HG03064 (cell line): ENCODE data around the gene KCNIP3.
"Not testable (repeated sequence)": the region's sequence is repeated elsewhere in the genome, so short reads cannot be mapped to it uniquely, and the experiment has no call there.

Source experiments
- ATAC-seq: cut with Tn5 transposase; IDR thresholded peaks from one replicate; pipeline ENCODE4 v1.9.1; 2021; ENCODE audit warnings: low read depth; ENCODE audit not compliant: unreplicated experiment

KCNIP3 gene

DNA sequence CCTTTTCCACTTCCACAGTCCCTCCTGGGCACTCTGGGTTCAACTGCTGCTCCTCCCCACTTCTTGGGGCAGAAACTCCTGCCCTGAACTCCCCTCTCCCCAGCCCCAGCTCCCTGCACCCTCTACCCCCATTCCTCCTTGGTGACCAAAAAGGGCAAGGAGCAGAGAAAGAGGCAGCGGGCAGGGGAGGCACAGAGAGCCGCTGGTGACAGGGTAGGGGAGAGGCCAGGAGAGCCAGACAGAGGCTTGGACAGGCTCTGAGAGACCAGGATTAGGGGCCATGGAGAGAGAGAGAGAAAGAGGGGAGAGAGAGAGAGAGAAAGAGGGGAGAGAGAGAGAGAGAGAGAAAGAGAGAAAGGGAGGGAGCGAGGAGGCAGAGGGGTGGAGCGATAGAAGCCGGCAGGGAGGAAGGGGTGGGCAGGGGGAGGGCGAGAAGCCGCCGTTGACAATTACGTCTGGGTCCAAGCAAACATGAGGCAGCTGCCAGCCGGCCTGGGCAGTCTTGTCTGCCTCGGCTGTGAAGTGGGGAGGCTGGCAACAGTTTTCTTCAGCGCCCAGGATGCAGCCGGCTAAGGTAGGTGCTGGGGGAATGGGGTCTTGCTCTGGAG is at the start of gene KCNIP3:
Gene KCNIP3, plus strand, starts transcription at position 468 of the 608 bp plus-strand sequence. Its CDS starts 92 bp downstream, at position 560.
- ATAC-seq: no peak

DNA sequence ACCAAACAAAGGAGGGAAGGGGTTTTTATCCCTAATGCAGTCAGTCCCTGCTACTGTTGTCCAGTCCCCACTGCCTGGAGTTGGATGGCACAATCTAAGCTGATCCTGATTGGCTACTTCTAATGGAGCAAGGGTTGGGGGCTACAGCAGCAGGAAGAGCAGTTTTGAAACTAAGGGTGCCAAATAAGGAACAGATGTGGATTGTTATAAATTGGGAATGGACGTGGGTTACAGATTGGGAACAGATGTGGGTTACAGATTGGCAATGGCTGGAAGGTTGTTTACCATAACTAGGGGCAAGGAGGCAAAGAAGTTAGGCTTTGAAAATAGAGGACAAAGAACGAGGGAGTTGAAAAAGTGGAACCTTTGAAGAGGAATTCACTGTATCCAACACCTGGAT is 38.9 kb upstream of the KCNIP3 start:
- no peak for ATAC-seq

DNA sequence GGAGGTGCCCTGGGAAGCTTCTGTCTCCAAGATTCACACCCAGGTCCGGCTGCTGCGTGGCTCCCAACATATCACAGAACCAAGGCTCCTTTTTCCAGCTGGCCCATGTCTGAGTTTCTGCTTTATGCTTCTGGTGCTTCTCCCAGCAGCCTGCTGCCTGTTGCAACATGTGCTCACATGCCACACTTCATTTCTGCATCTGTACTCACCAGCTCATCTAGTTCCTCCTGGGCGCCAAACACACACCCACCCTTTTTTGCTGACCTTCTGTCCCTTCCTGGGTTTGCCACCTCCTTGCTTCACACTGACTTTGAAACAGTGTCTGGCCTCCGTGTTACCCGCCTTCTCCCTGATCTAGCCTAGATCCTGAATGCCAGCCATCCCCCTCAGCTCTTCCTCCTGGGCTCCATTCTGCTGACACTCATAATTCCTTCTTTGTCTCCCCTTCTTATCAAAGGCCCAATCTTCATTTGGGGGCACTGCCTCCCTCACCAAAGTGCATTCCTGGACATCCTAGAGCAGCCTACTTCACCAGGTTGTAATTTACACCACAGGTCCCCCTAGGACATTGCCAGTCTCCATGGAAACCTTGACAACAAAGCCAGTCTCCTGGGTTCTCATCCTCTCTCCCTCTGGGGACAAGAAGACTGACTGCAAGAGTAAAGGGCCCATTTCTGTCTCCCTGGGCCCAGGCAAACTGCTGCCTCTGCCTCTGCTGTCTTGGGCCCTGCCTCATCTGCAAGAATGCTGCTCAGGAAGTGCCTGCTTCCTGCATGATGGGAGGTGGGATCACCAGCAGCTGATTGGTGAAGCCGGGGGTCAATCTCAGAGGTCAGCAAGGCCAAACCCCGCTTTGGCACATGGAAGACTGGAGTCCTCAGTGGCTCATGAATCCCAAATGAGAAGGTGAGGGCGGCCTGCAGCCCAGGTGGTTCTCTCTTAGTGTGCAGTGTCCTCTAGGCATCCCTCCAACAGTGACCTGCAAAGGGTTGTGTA is 36.8 kb upstream of the KCNIP3 start:
- no peak for ATAC-seq

DNA sequence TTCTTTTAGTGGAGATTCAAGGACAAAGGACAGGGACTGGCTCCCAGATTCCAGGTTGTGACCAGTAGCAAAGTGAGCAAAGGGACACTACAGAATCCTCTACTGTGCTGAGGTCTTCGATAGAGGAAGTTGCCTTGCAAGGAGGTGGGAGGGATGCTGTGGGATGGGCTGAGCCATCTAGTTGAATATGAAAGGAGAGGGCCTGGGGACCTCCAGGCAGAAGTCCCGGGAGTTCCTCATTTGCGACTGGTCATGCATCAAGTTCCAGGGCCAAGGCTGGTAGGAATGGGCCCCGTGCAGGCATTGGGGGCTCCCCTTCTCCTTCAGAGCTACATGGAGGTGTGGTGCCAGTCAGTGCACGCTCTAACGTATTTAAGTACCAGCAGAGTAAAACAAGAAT is 35.5 kb upstream of the KCNIP3 start:
- ATAC-seq: no peak

DNA sequence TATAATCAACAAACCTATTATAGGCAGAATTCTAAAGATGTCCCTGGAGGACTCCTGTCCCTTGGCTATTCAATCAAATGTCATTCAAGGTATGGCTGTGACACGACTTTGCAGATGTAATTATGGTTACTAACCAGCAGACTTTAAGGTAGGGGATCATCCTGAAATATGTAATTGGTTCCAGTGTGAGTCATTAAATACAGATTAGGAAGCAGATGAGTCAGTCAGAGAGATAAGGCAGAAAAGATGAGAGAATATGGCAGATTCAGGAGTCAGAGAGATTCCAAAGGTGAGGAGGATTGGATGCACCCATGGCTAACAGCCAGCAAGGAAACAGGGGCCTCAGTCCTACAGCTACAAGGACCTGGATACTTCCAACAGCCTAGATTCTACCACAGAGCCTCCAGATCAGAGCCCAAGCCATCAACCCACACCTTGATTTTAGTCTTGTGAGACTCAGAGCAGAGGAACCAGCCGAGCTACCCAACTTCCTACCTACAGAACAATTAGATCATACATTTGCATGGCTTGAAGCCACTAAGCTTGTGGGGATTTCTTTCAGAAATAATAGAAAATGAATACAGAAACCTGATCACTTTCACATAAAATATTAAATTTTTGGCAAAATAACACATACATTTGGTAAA is 34.1 kb upstream of the KCNIP3 start:
- ATAC-seq: no peak

DNA sequence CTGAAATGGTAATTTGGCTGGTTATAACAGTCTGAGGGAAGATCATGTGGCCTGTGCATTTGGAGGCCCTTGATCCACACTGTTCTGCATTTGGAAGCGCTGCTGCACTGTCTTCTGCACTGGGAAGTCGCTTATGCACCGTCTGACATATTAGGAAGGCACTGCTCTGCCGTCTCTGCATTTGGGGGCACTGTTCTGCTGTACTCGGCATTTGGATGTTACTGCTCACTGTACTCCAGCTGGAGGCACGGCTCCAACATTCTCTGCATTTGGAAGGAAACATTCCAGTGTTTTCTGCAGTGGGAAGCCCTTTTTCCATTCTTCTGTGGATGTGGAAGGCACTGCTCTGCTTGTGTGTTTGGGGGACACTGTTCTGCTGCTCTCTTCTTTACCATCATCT is 32.5 kb upstream of the KCNIP3 start:
- ATAC-seq: no peak

DNA sequence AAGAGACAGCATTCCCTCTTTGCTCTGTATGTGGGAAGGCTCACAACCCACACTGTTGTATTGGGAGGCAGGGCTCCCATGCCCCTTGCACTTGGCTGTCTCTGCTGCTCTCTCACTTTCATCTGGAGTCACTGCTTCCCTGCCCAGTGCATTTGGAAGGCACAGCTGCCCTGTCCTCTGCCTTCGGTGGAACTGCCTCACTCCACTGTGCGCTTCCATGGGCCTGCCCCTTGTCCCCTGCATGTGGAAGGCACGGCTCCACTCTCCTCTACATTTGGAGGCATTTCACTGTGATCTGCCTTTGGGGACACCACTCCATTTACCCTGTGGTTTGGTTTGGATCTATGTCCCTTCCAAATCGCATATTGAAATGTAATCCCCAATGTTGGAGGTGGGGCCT is 32.0 kb upstream of the KCNIP3 start:
- ATAC-seq: no peak

DNA sequence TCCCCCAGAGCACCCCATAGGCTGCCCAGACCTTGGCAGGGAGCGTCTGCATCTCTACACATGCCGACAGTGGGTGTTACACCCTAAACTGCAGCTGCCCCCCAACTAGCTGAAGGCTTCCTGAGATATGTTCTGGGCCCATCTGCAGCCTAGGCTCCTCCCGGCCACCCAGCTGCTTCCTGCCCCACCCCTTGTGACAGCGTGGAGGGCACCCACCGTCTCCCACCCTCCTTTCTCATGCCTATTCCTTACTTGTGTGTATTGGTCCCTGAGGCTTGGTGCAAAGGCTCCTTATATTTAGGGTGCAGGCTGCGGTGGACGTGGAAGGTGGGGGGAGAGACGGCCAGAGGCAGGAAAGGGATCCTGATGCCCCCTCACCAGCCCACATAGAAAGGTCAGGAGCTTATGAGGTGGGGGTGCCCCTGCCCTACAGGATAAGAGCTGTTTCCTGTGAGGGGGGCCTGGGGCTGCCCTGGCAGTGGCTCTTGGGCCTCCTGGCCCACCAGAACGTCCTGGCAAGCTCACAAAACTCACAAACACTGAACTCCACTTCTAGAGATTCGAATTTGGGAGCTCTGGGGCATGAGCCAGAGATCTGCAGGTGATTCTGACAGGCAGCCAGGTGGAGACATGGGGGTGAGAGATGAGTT is 30.2 kb upstream of the KCNIP3 start:
- ATAC-seq: no peak

DNA sequence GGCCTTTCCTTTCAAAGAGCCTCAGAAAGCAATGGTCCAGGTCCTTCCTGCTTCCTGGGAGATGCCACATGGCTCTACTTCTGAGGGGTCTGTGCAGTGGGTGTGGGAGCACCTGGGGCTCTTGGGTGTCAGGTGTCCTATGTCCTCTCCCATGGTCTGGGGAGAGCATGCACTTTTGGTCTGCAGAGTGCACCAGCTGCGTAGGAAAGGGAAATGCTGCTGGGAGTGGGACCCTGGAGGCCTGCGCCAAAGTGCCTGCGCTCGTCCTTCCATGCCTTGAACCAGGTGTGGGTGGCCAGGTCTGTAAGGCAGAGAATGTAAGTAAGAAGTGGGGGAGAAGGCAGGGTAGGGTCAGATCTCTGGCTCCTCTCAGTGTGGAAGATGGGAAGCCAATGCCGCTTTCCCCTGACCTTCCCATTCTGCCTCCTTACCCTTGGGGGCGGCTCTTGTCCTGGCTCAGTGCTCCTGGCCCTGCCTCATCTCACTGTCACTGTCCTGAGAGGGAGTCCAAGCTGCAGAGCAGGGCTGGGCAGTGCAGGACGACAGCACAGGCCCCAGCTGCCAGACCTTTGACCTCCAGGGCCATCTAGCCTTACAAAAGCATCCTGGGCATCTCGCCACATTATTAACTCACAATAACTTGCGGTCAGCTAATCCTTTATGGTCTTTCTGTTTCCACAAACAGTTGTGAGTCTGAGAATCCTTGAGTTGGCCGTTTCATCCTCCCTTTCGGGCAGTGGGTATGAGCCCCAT is 29.5 kb upstream of the KCNIP3 start:
- ATAC-seq: no peak

DNA sequence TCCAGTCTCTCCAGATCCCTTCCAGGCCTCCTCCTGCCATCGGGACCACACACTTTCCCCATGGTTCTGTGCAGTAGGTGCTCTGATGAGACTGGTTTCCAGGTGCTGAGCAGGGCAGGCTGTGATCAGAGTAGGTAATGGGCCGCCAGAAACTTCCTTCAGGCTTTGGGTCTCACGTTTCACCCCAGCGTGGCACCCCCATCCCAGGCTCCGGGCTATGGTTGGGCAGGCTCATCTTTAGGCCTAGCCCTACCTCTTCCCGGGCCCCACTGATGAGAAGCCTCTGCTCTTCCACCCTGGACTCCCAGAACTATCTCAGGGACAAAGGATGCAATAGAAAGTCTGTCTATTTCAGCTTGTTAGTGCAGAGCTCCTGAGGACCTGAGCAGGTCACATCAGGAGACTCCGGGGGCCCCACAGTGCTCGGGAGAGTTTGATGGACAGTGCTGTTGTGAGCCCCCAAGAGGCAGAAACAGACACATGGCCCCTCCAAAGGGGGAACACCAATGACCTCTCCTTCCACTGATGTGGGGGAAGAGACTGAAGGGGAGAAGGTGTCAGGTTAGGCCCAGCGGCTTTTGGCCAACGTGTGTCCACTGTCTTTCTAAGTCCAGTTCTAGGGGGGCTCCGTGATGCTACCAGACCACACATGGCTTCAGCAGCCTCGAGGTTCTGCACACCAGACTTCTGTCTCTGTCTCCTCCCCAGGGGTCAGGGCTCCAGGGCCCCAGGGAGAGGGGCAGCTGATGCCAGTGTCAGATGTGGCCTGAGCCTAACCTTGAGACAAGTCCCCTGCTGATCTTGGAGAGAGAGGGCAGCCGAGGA is 28.7 kb upstream of the KCNIP3 start:
- no peak for ATAC-seq

DNA sequence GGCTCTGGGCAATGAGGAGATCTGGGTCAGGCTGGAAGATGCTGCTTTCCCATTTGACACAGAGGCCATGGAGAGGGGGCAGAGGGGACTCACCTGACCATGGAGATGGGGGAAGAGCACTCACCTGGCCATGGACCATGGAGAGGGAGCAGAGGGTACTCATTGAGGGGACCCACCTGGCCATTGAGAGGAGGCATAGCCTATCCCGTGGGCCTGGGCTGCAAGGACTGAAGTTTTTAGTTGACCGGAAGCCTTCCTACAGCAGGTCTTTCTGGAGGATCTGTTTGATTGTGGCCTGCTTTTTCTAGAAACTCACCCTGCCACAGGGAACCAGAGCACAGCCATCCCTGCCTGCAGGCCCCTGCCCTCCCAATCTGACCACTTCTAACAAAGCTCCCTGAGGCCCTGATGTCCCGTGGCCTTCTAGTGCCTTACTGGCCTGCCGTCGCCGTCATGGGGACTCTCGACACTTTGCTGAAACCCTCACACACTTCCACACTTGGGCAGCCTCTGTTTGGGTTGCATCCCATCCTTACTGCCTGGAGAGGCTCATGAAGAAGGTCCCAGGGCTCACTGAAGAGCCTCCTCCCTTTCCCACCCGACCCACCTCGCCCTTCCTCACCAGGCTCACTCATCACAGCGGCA is 28.0 kb upstream of the KCNIP3 start:
- no peak for ATAC-seq

DNA sequence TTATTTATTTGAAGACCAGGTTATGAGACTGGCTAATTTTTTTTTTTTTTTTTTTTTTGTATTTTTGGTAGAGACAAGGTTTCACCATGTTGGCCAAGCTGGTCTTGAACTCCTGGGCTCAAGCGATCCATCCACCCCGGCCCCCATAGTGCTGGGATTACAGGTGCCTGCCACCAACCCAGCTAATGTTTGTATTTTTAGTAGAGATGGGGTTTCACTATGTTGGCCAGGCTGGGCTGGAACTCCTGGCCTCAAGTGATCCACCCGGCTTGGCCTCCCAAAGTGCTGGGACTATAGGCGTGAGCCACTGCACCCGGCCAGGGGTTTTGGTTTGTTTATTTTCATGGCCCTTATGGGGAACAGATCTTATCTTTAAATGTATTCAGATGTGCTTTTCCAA is 27.4 kb upstream of the KCNIP3 start:
- ATAC-seq: not testable (repeated sequence)

DNA sequence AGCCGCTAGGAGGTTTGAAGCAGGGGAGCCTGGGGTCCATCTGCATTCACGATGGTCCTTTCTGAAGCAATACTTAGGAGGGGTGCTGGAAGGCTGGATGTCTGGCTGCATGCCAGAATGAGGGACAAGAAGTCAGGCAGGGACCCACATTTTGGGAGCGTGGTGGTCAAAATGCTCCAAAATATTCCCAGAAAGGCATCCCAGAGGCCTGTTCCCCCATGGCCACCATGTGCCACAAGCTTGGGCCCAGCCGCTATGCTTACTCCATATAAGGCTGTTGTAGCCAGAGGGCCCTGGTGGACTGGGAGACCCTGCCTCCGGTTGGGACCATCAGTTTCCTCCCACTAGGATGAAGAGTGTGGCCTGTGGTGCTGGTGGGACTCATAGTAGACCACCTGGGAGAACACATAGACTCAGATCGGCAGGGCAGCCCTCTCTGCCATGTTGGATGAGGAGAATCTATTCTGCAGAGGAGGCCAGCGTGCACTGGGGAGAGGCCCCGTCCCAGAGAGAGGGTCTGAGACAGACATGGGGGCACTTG is 26.5 kb upstream of the KCNIP3 start:
- ATAC-seq: no peak

DNA sequence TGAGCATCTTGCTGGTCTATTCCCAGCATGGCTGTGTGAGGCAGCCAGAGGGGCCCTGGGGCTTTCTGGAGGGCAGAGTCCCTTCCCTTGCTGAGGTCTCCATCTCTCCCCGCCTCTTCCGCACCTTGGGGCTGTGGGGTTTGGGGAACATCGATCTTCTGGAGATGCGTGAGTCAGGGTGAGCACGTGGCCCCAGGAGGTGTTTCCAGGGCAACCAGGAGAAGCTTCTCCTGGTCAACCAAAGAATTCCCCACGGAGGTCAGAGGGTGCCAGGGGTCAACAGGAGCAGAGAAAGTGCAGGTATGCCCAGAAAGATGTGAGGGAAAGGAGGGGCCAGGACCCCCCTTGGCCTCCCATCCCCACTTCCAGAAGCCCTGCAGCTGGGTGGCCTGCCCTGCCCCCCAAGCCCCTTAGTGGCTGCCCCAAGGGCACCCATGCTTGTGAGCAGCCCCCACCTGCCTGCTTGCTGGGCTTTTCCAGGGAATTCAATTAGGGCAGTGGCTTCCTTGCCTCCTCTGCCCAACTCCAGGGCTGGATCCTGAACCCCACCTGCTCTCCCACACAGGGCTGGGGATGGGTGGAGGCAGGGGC is 25.7 kb upstream of the KCNIP3 start:
- ATAC-seq: no peak

DNA sequence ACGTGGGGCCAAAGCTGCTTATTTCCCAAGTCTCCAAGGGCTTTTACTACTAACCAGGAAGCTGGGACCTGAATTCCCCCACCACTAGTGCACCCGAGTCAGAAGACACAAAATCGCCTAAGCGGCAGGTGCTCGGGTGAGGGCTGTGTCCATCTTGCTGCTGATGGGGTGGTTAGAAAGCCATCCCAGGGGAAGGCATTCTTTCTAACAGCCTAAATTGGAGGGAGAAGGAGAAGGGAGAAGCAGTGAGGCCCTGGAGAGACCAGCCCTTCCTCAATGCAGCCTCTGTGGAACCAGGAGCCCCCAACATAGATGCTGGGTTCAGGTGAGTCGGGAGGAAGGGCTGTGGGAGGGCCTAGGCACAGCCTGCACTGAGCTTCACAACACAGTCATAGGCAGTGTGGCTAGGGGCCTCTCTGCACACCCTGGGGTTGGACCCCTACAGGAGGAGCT is 24.8 kb upstream of the KCNIP3 start:
- ATAC-seq: no peak

DNA sequence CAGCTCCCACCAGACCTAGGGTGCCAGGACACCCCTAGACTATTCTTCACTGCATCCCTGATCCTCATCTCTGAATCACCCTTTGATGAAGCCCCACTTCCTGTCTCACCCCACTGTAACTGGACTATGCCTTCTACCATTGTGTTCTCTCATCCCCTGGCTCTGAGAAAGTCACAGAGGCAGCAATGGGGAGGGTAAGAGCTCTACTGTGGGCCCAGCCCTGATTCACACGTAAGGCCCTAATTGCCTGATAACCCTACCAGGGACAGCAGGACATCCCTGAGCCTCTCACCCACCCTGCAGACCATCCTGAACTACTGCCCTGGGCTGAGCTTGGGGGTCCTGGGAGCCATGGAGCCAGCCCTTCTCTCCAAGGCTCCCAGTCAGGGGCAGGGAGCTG is 24.4 kb upstream of the KCNIP3 start:
- no peak for ATAC-seq

DNA sequence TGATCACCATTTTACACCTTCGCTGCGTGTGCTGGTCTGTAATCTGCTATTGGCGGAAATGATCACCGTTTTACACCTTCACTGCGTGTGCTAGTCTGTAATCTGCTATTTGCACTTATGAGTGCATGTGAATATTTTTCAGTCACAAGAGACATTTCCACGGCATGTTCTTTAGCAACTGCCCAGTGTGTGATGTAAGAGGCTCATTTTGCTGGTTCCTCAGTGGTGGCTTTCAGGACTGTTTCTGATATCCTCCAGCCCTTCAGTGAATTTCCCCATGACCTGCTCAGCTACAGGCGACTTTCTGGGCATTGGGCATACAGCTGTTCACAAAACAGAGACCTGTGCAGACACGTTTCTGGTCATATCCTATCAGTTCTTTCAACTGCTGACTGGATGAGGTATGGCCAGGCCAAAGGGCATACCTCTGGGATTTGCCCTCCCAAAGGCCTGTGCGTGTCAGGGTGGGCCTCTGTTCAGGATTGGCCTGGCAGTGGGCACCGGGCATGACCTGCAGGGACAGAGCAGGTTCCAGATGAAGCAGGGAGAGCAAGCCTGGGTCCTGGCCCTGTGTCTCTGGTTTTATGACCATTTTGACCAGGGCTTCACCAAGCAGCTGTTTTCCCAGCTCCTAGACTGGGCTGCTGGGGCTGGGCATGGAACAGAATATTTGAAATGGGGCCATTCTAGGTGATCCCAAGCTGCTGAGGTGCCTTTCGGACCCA is 23.4 kb upstream of the KCNIP3 start:
- ATAC-seq: no peak
